Activated CD8-positive, alpha-beta memory T cell treated with anti-CD3 and anti-CD28 coated beads for 4 hours (primary cell): ENCODE results near the gene EPB41L4B.
A peak's percentile ranks its signal among the peaks of the same experiment; 100 is the strongest.
"Not testable (repeated sequence)": the region's sequence is repeated elsewhere in the genome, so short reads cannot be mapped to it uniquely, and the experiment has no call there.

Experiments used
- DNase-seq, 2 donors: peaks; one replicate each; pipeline ENCODE4 v3.0.0-alpha.2; 2020; ENCODE audit warnings: low read depth in 2 of 2

EPB41L4B gene

DNA sequence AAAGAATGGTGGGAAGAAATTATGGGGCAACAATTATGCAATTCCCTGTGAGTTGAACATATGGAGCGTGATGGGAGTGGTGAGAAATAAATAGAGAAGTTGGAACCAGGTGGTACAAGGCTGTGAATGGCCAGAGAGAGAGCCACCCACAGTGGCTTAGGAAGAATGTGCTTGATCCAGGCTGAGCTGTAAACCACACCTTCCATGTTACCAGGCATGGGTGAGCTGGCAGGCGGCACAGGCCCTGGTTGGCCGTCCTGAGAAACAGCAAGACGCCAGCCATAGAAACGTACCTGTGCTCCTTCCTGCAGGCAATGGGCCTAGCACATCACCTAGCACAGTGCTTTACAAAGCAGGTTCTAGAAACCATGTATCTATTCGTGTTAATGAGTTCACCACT lies 74.3 kb downstream of the EPB41L4B start:
- DNase-seq, result no peak

DNA sequence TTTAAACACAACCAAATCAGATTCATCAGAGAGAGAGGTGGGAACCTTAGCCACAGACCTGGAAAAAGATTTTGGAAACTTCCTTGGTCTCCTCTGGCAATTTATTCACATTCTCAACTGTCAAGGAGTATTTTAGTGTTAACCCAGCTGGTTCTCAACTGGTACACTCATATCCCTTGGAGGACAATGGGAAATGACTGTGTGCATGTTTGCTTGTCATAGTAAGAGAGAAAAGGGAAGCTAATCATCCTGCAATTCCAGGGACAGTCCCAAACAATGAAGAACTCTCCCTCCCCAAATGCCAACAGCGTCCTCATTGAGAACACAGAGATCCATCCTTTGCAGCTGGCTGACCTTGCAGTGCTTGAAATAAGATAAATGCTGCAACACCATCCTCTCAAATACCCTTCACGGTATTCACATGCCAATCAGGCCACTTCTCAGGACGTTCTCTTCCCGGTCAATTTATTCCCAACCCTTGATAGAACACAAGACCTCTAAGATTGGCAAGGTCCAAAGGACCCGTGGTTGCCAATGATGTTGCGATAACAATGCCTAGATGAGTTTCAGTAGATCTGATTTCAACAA lies 75.5 kb downstream of the EPB41L4B start:
- DNase-seq, result no peak

DNA sequence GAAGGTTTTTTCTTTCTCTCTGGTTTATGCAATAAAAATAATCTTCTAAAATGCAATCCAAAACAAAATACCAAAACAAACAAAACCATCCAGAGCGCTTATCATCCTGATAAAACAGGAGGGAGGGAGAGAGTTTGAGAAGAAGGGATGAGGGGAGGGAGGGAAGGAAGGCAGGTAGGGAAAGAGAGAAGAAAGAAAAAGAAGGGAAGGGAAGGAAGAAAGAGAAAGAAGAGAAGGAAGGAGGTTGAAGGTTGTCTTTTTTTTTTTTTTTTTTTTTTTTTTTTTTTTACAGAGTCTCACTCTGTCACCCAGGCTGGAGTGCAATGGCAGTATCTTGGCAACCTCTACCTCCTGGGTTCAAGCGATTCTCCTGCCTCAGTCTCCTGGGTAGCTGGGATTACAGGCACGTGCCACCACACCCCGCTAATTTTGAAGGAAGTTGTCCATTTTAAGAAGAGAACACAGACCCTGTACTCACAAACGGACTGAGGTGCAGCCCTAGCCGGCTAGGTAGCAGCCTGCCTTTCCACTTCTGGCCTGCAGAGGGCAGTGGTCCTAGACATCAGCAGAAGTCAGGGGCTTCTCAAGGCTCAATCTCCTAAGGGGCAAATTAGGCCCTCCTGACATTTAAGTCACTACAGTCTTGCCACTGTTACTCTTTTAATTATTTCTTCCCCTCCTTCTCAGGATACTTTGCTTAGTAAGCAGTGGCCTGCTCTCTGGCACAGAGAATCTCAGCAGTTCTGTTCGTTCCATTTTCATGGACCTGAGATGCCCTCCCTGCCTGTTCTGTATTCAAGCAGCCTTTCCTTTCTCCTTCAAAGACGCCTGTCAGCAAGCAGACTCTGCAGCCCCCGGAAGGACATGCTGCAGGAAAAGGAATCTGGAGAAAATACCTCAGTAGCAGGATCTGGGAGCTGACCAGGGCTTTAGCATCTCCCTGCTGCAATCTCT lies 76.4 kb downstream of the EPB41L4B start:
- peak; percentile 12 to 19 for DNase-seq

DNA sequence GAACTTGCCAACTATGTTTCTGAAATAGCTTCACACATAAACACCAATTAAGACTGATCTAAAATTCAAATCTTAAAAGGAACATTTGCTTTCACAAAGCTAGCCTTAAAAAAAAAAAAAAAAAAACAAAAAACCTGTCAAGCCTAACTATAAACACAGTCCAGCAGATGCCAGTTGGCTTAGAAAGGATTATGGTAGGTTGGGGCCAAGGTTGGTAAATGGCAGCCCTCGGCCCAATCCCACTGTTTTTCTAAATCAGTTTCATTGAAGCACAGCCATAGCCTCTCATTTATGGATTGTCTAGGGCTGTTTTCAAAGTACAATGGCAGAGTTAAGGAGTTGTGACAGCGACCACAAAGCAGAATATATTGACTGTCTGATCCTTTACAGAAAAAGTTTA lies 78.1 kb downstream of the EPB41L4B start:
- no peak for DNase-seq

DNA sequence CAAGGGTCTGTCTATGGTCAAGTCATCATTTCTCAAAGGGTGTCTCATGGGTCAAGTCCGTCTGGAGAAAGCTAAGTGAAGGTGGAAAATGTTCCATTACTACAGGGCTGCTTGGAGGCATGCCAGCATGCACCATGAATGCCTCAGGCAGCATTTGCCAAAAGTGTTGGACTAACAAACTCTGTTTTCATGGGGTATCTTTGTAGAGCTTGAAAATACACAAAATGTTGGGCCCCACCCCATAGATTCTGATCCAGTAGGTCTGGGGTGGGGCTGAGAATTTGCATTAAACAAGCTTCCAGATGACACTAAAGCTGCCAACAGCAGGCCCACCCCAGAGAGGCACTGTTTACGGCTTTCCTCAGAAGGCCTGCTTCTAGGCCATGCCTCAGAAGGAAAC lies 78.8 kb downstream of the EPB41L4B start:
- no peak for DNase-seq

DNA sequence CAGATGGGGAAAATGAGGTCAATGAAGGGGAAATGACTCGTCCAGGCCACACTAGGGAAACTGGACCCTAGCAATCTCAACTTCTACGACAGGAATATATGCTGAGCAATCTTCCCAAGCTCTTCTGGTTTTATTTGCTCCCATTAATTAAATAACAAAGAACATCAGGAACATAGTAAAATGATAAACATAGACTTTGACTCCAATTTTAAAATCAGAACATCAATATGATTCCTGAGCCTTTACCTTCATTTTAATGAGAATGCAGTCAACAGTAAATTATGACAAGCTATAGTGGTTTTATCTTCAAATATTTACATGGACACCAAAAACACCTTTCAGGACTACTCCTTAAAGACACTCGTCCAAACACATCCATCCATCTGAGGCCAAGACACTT lies 79.7 kb downstream of the EPB41L4B start:
- DNase-seq, result no peak

DNA sequence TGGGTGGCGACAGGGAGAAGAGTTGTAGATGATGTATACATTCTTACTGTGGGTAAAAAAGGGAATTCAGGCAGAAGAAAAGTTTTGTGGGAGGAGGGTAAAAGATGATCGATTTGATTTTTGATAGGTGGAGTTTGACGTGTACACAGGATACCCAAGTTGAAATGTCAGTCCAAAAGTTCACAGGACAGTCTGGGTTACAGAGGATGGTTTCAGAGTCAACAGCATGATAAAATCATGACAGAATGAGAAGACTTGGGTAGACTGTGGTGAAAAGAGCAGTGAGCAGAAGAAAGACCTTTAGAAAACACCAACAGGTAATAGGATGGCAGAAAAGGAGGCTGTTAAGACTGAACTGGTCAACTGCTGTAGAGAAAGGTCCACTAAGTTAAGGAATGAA lies 81.6 kb downstream of the EPB41L4B start:
- no peak for DNase-seq

DNA sequence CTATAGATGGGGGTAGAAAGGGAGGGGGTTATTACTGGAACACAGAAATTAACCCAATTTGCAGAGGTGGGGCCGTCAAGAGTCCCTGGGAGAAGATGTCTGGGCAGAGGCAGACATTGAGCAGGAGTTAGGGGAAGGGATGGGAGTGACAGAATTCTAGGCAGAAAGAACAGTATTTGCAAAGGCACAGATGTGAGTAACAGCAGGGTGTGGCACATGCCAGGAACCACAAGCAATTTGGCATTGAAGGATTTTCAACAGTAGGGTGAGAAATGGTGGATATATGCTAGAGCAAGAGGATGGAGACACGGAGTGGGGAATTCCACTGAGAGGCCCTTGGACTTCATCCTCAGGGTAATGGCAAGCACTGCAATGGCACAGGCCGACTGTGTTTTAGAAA lies 82.2 kb downstream of the EPB41L4B start:
- no peak for DNase-seq

DNA sequence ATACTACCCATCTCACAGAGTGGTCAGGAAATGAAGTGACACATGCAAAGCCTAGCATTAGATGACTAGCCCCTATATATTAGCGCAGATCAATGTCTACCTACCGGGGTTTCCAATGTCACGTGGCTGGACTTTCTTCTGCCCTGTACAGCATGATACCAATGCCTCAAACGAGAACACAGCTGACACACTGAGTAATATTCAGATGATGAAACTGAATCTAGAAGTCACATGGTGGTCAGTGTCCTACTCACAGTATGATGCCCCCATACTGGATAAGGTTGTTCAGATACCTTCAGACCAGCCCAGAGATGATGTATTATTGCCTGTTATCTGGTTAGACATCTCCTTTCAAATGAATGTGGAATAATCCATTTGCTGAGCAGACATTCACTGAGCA lies 82.7 kb downstream of the EPB41L4B start:
- no peak for DNase-seq

DNA sequence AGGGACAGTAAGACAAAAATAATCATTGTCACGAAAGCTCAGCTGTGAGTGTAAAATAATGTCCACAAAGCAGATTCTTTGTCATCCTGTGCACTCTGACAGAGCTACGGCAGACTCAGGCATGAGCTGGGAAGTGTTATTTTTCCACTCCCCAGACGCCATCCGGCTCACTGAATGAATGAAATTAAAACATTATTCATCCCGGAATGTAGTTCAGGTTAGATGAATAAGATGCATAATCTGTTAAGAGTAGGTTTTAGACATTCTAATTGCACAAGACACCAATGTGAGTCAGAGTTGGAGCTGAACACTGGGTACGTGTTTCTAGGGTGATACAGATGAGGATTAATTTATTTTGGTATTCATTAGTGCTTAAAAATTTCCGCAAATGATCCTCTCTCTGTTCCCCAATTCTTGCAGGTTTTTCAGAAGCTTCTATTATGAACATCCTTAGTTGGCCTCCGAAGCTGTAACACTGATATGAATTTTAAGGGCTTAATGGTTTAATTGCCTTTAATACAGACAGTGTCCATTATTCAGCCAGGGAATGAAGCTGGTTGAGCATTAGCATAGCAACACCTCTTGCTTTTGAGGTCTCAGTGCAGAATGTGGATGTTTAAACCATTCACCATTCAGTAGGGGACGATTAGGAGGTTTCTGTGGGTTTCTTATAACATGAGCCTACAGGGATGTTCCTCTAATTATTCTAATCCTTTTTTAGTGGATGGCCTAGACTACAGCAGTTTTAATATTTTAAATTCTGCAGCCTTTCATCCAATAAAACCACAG lies 88.2 kb downstream of the EPB41L4B start:
- DNase-seq, result no peak

DNA sequence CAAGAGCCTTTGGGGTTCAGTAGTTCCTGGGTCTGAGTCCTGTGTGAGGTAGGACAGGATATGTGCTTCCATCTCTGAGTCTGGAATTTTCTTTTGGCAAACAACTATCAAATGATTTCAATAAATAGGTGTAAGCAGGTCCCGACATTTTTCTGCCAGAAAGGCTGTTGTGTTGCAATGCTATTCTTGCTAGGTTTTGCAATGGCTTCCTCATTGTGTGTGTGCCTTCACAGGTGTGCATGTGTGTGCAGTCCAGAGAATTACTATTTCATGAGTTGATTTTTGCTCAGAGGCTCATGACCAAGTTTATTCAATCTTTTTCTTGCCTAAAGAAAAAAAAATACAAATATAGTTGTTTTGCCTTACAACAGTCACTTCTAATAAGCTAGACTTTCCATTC lies 89.3 kb downstream of the EPB41L4B start:
- no peak for DNase-seq

DNA sequence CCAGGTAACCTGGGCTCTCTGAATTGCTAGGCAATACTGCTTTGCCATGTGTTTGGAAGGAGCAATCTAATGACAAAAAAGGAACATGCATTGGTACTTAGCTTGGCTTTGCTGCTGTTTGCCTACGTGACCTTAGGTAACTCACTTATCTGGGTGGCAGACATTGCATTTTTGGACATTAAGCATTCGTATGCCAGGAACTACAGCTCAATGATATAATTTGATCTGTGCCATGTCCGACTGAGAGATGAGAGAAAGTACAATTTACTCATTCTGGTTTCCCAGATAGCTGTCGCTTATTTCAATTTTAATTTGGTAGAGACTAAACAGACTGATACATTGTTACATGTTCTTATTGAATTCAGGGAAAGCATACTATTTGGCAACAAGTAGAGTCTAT lies 90.6 kb downstream of the EPB41L4B start:
- DNase-seq, result no peak

DNA sequence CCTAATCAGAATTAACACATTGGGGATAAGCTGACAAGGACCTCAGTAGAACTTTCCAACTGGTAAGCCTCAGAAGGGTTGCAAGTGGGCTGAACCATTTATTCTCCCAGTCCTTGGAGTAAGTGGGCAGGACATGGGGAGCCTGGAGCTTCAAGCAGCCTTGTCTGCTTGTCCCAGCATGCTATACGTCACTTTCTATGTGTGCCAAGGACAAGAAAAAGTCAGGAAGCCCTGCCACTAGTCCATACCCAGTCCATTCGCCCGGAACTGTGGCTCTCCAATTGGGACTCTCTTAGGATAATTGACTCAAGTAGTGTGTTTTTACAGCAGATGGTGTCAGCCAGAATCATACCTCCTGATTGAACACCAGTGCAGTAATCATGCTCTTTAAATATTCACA lies 91.2 kb downstream of the EPB41L4B start:
- DNase-seq, result no peak

DNA sequence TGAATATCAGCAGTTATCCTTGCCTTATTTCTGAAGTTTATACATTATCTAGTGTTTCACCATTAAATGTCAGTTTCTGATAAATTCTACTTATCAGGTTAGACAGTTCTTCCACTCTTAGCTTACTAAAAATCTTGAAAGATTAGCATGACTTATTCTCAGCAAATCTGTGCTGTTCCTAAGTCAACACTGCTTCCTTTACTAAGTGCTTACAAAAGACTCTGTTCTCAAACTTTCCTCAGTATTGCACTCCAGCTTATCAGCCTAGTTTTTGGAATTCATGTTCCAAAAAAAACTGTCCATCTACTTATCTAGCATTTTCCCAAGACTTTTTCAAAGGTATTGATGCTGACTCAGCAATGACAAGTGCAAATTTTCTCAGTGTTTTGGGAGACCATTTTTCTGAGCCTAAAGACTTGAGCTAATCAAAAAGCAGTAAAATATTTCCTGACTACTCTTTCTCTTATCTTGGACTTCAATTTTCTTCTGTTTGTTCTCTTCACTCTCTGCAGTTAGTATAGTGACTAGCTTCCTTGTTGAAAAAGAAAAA lies 92.7 kb downstream of the EPB41L4B start:
- no peak for DNase-seq

DNA sequence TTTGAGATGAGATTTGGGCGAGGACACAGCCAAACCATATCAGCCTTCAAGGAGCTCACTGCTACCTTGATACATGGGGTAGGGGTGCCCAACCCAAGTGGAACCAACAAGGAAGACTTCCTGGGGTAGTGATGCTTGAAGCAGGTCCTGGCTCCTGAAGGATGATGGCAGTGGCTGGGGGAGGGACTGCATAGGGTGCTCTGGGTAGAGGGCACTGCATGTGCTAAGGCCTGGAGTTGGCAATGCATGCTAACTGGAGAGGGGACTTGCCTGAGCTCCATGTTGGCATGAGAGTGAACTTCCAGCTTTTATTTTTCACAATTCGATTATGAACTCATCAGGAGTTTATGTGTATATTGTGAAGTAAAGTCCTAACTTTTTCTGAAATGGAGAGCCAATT lies 95.2 kb downstream of the EPB41L4B start:
- no peak for DNase-seq

DNA sequence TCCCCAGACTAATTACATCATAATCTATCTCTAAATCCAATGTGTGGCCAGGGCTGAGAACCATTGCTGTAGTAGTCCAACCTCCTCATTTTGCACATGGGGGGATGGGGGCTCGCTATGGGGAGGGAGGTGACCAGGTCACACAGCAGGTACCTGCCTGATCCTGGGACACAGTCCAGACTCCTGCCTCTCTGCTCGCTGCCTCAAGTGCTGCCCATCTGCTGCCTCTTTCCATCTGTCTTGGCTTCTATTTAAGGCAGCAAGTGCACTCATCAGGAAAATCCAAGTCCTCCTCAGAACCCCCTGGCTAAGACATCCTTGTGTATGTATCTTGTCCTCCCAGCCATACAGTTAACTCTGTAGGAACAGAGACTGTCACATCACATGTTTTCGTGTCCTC lies 96.1 kb downstream of the EPB41L4B start:
- no peak for DNase-seq

DNA sequence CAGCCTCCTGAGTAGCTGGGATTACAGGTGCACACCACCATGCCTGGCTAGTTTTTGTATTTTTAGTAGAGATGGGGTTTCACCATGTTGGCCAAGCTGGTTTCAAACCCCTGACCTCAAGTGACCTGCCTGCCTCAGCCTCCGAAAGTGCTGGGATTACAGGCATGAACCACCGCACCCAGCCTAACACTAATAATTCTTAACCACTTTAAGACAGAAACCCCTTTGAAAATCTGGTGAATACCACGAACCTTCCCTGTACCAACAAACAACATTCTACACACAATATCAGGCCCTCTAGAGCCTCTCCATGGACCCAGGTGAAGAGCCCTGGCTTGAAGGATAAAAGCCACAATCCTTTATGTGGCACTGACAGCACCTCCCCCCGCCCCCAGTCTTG lies 102.6 kb downstream of the EPB41L4B start:
- not testable (repeated sequence) for DNase-seq

DNA sequence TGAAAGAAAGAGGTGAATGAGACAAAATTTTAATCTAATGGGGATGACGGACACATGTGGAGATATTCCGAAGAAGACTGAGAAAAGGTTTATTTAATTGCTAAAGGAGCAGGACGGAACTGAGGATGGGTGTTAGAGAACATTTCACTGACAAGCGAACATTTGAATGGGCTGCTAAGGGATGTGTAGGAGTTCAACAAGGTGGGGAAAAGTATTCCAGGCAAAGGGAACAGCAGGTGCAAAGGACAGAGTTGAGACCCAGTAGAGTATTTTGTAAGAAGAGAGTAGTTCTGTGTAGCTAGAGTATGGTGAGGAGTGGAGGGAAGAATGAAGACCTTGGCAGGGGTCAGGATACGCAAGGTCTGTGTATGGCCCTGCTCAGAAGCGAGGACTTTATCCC lies 106.4 kb downstream of the EPB41L4B start:
- no peak for DNase-seq

DNA sequence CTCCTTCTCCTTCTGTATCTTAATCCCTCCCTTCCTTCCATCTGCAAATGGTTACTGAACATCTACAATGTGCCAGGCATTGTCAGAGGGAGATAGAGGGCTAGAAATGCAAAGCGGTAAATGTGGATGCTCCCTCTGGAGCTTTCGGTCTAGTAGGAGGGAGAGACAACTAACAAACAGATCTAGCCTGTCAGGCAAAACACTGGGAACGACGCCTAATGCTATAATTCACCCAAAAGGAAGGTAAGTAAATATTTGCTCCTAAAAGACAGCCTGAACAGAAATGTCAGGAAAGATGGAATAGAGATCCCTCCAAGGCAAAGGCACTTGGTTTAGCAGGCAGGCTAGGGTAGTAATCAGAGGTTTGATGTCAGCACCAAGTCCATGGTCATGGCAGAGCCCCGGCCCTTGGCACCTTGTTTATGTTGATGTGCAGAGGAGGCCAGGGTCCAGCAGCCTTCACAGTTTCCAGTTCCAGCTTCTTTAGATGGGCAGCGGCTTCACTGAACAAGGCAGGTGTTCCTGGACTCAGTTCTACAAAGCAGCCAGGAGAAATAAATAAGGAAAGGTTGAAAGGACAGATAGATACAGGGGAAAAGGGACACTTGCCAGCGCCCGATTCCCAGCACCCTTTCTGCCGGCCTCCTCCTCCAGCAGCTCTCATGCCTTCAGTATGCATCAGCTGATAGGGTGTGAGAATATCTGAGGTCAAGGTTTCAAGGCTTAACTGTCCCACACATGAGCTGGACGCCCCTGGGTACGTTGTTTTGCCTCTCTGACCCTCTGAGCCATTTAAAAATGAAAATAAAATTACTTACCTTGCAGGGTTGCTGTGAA lies 107.4 kb downstream of the EPB41L4B start:
- no peak for DNase-seq

DNA sequence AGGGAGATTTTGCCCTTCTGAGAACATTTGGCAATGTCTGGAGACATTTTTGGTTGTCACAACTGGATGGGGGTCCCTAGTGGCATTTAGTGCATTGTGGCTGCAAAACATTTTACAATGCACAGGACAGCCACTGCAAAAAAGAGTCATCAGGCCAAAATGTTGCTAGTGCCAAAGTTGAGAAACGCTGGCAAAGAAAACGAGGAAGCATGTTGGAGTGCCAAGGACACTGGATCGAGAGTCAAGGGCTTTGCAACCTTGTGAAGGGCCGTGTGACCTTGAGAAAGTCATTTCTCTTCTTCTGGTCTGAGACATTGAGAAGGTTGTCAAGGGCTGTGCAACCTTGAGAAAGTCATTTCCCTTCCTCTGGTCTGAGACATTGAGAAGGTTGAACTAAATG lies 108.1 kb downstream of the EPB41L4B start:
- DNase-seq, result no peak

DNA sequence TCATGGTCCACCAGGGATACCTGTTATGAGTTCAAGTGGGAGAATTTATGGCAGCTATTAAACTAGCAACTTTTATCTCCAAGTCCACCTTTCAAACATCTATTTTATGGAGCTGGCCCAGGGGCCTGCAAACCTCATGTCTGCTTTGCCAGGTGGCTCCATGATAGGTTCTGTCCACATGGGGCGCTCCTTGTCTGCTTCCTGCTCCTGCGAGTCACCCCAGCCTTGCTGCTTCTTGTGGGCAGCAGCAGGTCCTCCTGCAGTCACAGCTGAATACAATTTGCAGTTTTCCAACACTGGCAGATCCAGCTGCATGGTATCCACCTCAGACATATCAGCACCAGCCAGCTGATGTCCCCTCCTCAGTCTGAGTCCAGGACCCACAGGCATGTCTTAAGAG lies 114.2 kb downstream of the EPB41L4B start:
- no peak for DNase-seq
